Endometrial microvascular endothelial cells (primary cell): ENCODE measurements around the gene CTNND1. TPM values are rescaled to one million over a fixed set of nuclear protein-coding genes. Genes with fewer than 3 reads are reported as not detected.

Experiments used
- in situ Hi-C: cut with HindIII; loops from 2 replicates; pipeline ENCODE4 v1.10.0; 2017; ENCODE audit warnings: low sequenced_read_pairs, low pct_unique_long_range_greater_than_20kb; ENCODE audit errors: inconsistent ontology term
- total RNA-seq: library from RNA; depleted of rRNA; stranded (reverse); fragments of >200 nt; gene quantifications from one replicate; pipeline ENCODE4 v1.2.3, GENCODE V29; 2015; ENCODE audit errors: inconsistent ontology term

CTNND1 gene
- total RNA-seq, 1 donor from 2014 or later: 158 TPM

DNA sequence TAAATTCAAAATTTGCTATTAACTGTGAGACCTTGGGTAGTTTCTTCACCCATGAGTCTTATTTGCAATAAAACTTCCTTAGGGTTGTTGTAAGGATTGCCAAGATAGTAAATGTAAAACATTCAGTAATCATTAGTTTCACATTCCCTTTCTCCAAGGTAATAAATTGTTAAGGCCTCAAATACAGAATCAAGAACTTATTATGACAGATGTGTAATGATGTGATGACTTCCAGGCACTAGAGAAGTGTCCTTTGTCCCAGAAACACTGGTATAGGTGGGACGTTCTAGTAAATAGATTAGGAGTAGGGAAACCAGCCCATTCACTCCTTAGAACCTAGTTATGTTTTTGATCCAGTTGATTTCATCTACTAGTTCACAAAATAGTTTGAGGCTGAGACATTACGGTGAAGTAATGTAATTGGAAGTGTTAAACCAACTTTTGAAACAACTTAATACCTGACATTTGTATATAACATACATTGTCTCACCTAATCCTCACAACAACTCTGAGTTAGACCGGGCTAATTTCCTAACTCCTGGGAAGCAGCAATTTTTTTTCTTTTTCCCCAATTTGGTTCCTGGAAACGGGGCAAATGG lies 25.5 kb downstream of the CTNND1 start:
- in situ Hi-C loops: no loop called here

- in situ Hi-C loops: no loop called here
Measured at GRCh38 chr11:57787920-57788702, 26.5 kb downstream of the CTNND1 start.

DNA sequence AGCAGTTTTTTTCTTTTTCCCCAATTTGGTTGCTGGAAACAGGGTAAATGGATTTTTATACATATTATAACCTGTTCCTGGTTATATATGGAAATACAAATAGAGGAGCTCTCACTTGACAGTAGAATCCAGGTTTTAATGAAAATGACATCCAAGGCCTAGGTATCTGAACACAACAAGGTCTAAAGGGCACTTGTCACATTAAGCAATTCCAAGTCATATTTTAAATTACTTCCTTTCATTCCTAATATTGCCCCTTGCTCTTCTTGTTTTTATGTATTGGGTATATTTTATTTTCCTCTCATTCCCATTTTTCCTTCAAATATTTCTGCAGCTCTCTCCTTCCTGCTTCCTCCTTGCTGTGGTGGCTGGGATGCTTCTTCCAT lies 27.1 kb downstream of the CTNND1 start:
- in situ Hi-C loops: no loop called here

DNA sequence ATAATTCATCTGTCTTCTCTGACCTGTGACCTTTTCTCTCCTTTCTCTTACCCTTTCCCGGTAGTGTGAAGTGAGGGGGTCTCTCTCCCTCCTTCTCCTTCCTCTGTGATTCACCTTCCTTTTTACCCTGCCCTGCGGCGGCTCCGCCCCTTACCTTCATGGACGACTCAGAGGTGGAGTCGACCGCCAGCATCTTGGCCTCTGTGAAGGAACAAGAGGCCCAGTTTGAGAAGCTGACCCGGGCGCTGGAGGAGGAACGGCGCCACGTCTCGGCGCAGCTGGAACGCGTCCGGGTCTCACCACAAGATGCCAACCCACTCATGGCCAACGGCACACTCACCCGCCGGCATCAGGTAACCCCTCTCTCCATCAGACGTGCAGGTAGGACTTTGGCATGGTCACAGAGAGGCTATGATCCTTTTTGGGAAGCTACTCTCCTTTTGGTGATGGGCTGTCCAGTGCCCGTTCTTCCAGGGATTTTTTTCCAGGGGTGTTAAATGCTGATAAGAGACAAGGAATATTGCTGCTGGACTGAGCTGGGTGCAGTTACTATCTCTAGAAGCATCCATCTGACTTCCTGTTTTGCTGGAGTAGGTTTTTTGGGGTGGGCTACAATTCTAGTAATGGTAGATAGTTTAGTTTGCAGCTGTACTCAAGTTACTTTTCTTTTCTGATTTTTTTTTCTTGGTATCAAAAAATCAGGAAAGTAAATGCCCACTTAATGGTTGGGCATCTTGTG lies 29.9 kb downstream of the CTNND1 start:
- in situ Hi-C loops: no loop called here

DNA sequence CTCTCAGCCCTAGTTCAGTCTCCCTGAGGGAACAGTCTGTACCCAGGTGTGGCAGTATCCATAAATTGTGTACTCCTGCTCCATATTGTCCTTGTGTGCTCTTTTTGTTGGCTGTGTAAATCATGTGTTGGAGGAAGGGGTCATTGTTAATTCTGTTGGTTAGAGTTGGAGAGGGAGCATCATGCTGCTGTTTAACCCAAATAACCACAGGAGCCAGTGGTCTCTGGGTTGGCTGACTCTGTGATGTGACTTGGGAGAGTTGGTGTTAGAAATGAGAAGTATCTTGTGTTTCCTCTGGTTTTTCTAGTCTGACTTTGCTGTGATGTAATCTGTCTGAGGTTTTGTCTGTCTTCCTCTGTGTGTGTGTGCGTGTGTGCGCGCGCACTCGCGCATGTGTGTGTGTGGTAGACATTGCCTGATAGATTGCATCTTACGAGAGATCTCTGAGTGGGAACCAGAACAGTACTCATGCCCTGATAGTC lies 30.5 kb downstream of the CTNND1 start:
- in situ Hi-C loops: no loop called here

DNA sequence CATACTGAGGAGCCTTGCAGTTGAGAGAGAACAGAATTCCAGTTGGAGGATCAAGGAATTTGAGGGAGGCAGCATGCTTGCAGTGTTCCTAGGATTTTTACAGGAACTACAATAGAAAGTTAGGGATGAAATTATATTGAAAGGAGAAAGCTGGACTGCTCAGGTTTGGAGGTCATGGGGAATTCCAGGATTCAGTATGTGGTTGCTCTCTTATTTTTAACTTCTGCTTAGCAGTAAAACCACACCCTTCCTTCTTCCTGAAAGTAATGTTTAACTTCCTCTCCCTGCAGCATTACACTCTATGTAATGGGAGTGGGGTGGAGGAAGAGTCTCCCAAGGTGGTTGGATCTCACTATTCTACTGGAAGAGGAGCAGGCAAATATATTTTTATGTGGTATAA lies 31.3 kb downstream of the CTNND1 start:
- in situ Hi-C loops: no loop called here

GRCh38 chr11:57793351-57794115 lies 31.9 kb downstream of the CTNND1 start:
- in situ Hi-C loops: no loop called here

GRCh38 chr11:57798905-57799559 lies 37.4 kb downstream of the CTNND1 start:
- in situ Hi-C loops: no loop called here

- in situ Hi-C loops: loop anchor here (5.0 to 10.0 kb wide), 2 partner anchors 48 to 106 kb away; partner anchors contain the start of gene BTBD18
Measured at GRCh38 chr11:57800444-57801182, 39.0 kb downstream of the CTNND1 start.

DNA sequence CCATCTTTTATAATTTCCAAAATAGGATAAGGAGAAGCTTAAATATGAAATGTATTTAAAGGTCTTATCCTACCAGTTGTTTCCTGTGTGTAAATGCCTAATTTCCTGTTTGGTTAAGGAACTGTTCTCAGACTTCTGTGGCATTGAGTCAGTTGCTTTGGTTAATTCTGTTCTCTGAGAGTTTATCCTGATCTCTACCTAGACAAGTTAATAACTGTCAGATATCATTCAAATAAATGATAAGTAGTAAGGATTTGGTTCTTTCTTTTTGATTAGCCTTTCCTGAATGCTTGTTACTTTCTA lies 39.5 kb downstream of the CTNND1 start:
- in situ Hi-C loops: loop anchor here (5.0 to 10.0 kb wide), 2 partner anchors 49 to 106 kb away; partner anchors contain the start of gene BTBD18

GRCh38 chr11:57802411-57802810 lies 40.8 kb downstream of the CTNND1 start:
- in situ Hi-C loops: loop anchor here (5.0 to 10.0 kb wide), 2 partner anchors 50 to 108 kb away; partner anchors contain the start of gene BTBD18

GRCh38 chr11:57804466-57804865 lies 42.9 kb downstream of the CTNND1 start:
- in situ Hi-C loops: loop anchor here (5.0 to 10.0 kb wide), 2 partner anchors 52 to 110 kb away; partner anchors contain the start of gene BTBD18

GRCh38 chr11:57805780-57806179 lies 44.2 kb downstream of the CTNND1 start:
- in situ Hi-C loops: loop anchor here (10.0 kb wide), 1 partner anchor 111 kb away; no protein-coding TSS in a partner anchor

DNA sequence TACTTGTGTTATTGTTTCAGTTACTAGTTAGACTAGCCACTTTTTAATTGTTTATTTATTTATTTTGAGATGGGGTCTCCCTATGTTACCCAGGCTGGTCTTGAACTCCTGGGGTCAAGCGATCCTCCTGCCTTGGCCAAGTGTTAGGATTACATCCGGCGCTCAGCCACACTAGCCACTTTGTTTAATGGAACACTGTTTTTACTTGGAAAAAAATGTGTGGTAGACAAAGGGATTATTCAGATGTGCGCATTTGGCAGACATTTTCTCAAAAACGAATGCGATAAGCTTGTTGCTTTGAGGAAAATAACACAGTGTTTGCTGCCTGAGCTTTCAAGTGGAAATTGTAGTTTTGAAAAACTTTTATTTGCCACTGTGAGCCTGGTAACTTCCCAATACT lies 51.0 kb downstream of the CTNND1 start:
- in situ Hi-C loops: no loop called here

DNA sequence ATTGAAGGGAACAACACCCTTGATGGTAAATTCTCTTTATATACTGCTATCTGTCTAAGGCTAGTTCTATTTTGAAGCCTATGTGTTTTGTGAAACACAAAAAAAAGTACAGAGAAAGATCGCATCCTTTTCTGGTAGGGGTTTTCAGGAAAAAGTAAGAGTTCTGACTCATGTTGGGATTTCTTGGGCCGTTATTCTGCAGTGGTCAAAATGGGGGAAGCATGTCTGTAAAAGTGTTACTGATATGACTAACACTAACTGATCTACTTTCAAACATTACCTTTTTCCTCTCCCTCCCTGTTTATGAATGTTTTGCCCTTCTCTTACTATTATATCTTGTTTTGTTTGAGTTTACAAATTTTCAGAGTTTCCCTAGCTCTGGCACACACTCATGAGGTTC lies 53.9 kb downstream of the CTNND1 start:
- in situ Hi-C loops: no loop called here

- in situ Hi-C loops: no loop called here
Measured at GRCh38 chr11:57815877-57816276, 54.3 kb downstream of the CTNND1 start.

DNA sequence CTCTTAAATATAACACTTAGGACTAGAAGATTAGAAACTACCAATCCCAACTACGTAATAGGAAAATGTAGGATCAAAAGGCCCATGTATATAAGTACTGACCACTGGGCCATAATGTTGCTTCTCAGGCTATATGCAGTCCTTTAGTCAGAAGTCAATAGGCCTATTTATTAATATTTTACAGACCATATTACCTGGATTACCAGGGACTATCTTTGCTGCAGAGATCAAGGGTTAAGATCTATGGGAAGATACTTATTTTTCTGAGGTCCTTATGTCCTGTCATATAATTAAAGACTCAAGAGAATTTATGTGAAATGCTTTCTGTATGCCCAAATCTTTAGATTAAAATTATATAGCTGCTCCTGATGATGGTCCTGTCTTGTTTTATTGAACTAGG lies 57.2 kb downstream of the CTNND1 start:
- in situ Hi-C loops: no loop called here
